GM19023 (cell line): ENCODE measurements around the gene CBLC.

Experiments
- ATAC-seq: cut with Tn5 transposase; IDR thresholded peaks from one replicate; pipeline ENCODE4 v1.9.1; 2021; ENCODE audit warnings: mild to moderate bottlenecking, moderate library complexity; ENCODE audit not compliant: unreplicated experiment

The CBLC gene

DNA sequence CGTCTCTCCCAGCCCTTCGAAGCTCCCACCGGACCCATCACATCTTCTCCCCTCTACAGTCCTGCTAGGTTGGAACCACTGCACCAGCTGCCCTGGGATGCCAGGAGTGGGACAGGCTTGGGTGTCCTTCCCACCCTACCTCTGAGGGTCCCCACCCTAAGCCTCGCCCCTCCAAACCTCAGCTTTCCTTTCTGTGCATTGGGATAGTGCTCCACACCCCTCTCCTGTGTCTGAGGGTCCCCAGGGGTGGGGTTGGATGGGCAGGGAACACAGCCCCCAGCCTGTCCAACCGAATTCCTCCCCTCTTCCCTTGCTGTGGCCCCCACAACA, 31.1 kb upstream of the CBLC start:
- no peak for ATAC-seq

GRCh38 chr19:44746946-44747738, 30.5 kb upstream of the CBLC start:
- ATAC-seq = peak; percentile 44

GRCh38 chr19:44747739-44748425, 29.8 kb upstream of the CBLC start:
- ATAC-seq = no peak

- peak; percentile 30 for ATAC-seq
Measured at GRCh38 chr19:44748426-44749254, 29.1 kb upstream of the CBLC start, which contains the start of gene BCL3. Gene BCL3, plus strand, starts transcription at chr19:44748708. Its CDS starts 83 bp downstream, at chr19:44748791.

DNA sequence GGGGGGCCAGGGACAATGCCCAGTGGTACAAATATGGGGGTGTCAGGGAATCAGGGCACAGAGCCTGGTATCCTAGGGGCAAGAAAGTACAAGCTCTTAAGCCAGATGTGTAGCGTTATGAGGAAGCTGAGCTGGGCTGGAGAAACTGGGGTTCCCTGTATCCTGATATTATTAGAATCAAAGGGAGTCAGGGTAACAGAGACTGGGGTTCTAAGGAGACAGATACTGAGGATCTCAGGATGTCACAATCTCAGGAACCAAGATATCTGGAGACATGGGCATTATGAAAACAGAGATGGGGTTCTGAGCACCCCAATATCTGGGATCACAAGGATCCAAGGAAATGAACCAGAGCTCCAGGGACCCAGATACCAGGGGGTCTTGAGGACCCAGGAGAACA, 28.4 kb upstream of the CBLC start:
- no peak for ATAC-seq

DNA sequence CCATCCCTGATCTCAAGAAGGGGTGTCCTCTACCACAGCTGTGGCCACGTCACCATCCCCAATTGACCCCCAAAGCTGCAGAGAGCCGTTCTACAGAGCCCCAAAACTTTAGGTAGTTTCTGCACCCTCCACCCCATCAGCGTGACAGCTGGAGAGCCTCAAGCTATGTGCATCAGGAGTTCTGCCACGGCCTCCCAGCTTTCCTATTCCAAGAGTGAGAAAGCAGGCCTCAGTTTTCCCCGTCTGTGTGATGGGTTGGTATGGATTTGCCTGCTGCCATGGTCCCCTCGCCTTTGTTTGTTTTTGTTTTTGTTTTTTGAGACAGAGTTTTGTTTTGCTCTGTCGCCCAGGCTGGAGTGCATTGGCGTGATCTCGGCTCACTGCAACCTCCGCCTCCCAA, 27.7 kb upstream of the CBLC start:
- no peak for ATAC-seq

DNA sequence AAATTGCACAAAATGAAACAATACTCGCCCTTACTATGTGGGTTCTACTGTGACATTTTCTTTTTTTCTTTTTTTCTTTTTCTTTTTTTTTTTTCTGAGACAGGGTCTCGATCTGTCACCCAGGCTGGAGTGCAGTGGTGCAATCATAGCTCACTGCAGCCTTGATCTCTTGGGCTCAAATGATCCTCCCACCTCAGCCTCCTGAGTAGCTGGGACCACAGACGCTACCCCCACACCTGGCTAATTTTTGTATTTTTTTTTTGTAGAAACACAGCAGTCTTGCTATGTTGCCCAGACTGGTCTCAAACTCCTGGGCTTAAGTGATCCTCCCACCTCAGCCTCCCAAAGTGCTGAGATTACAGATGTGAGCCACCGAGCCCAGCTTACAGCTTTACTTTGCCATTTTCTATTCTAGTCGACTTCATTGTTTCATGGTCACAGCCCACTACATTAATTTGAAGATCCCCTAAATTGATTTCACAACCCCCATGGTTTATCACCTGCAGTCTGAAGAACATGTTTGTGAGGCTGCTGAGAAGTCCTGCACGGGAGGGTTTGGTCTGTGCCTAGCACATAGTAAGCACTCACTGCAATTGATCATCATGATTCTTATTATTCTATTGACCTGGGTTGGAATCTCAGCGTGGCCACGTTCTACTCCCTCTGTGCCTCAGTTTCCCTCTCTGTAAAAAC, 25.4 kb upstream of the CBLC start:
- no peak for ATAC-seq

GRCh38 chr19:44752816-44753625, 24.7 kb upstream of the CBLC start:
- ATAC-seq = peak; percentile 75

DNA sequence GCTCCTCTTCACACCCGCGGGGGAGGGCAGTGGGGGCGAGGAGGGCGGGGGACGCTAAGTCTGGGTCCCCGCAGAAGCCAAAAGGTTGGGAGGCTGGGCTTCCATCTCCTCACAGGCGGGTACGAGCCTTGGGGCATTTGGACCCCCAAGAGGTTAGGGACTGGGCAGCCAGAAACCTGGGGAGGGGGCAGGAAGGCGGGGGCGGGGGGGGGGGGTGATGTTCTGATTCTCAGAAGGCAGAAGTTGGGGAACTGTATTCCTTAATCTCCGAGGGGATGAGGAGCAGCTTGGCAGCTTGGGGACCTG, 24.1 kb upstream of the CBLC start:
- ATAC-seq = no peak

DNA sequence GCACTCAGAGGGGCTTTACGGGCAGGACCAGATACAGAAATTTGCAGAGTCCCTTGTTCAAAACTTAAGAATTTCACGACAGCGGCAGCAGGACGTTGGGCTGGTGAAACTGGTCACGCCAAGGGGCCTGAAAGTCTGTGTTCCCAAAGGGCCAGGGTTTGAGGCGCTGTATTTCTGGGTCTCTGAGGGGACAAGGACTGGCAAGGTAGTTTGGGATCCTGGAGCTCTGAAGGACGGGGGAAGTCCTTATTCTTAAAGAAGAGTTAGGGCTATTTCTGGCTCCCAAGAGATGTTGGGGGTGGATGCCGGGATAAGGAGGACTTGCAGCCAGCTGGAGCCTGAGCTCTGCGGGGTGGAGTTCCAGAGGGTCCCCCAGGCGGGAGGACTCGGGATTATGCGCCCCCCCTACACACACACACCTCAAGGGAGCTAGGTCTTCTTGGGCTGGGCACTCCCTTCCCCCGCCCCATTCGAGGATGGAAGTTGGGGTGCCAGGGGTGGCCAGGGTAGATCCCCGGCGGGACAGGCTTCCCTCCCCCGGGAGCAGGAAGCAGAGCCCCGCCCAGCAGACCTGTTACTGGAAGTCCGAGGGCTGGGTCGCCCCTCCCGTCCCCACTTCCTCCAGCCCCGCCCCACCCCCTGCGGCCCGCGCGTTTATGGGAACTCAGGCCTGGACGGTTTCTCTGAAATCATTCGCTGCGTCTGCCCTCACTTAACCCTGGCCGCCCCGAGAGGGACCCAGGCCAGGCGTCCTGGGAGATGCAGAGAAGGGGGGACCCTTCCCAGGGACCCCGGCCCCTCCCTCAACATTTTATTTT, 23.5 kb upstream of the CBLC start:
- ATAC-seq = no peak

- ATAC-seq = no peak
Measured at GRCh38 chr19:44754750-44755080, 23.0 kb upstream of the CBLC start.

GRCh38 chr19:44755219-44755618, 22.5 kb upstream of the CBLC start:
- no peak for ATAC-seq

- ATAC-seq = no peak
Measured at GRCh38 chr19:44756089-44756562, 21.6 kb upstream of the CBLC start.

DNA sequence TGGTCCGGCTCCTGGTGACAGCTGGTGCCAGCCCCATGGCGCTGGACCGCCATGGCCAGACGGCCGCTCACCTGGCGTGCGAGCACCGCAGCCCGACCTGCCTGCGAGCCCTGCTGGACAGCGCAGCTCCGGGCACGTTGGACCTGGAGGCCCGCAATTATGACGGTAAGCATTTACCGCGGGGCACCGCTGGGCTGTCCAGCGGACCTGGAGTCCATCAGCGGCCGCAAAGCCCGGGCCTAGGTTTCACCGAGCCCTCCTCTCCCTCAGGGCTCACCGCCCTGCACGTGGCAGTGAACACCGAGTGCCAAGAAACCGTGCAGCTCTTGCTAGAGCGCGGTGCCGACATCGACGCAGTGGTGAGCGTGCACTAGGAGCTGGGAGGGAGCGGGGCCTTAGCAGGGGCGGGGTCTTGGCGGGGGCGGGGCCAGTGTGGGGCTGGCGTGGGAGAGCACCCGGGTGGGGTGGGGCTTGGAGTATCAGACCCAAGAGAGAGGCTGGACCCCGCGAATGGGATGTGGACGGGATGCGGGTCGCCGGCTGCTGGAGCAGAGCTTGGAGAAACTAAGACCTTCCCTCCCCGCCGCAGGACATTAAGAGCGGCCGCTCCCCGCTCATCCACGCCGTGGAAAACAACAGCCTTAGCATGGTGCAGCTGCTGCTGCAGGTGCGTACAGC, 20.5 kb upstream of the CBLC start:
- no peak for ATAC-seq

DNA sequence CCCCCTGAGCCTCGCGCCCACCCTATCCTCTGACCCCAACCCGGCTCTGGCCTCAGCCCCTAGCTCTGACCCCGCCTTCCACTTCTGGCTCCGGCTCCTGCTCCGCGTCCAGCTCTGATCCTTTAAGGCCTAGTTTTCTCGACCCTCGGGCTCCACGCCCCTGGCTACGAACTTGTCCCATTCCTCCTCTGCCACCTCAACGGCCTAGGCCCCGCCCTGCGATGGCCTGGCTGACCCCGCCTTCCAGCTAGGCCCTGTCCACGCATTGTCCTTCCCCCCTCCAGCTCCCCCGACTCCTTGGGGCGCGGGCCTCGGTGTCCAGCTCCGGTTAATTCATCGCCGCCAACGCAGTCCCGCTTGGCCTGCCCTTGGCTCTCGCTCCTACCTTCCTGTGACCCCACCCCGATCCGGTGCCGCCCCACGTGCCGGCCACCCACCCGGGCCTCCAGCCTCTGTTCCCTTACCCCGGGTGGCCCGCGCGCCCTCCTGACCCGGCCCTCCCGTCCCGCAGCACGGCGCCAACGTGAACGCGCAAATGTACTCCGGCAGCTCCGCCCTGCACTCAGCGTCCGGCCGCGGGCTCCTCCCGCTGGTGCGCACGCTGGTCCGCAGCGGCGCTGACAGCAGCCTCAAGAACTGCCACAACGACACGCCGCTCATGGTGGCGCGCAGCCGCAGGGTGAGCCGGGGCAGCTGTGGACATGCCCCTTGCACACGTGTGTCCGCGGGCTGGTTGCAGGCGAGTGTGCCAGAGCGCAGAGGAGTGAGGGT, 19.8 kb upstream of the CBLC start:
- no peak for ATAC-seq

- ATAC-seq = no peak
Measured at GRCh38 chr19:44758596-44758995, 19.1 kb upstream of the CBLC start.

DNA sequence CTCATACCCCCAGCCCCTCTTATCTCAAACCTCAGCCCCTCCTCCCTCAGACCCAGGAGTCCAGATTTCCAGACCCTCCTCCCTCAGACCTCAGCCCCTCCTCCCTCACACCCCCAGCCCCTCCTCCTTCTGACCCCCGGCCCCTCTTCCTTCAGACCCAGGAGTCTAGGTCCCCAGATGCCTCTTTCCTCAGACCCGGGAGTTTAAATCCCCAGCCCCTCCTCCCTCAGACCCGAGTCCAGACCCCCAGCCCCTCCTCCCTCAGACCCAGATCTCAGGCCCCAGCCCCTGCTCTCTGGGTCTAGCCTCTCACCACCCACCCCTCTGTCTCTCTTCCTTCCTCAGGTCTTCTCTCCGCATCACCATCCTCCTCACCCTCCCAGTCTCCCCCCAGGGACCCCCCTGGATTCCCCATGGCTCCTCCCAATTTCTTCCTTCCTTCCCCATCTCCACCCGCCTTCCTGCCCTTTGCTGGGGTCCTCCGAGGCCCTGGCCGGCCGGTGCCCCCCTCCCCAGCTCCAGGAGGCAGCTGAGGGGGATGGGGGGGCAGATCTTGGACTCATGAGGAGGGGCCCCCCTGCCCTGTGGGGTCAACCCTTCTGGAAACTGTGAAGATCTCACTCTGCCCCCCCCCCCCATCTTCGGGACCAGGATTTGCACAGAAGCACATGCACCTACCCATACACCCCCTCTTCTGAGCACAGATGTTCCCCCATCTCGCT, 18.4 kb upstream of the CBLC start:
- no peak for ATAC-seq

DNA sequence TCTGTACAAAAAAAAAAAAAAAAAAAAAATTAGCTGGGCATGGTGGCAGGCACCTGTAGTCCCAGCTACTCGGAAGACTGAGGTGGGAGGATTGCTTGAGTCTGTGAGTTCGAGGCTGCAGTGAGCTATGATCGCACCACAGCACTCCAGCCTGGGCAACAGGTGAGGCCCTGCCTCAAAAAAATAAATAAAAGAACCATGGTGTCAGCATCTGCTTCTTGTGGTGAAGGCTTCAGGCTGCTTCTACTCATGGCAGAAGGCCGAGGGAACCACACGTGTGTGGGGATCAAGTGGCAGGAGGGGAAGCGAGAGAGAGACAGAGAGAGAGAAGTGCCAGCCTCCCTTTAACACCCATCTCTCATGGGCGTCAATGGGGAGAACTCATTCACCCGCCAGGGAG, 15.7 kb upstream of the CBLC start:
- no peak for ATAC-seq
